A673 (cell line): Measurements from ENCODE around the gene CDADC1. TPM values are rescaled to one million over a fixed set of nuclear protein-coding genes. Genes with fewer than 3 reads are reported as not detected.

Source experiments
- BruUV-seq: library from RNA; stranded (reverse); fragments of 400-500 nt; replicated peaks from 2 replicates; lab custom pipeline; 2021; lab: Mats Ljungman, UMichigan
- CTCF ChIA-PET: fragments of 300-600 bp; sonication (Branson Sonifier 250); formaldehyde crosslinking; loops from one replicate; lab custom pipeline; 2022; ENCODE audit warnings: antibody characterized with exemption; lab: Charles Lee
- POLR2A ChIA-PET: fragments of 300-600 bp; sonication (Branson Sonifier 250); formaldehyde crosslinking; loops from one replicate; lab custom pipeline; 2022; ENCODE audit warnings: antibody characterized with exemption; ENCODE audit not compliant: low non-redundant PET; lab: Charles Lee
- DNase-seq: peaks from one replicate; pipeline ENCODE4 v3.0.0-alpha.2; 2015; ENCODE audit warnings: low spot score
- H3K27ac ChIP-seq: fragments of 200-600 bp; sonication (generic); 2 replicates; pipeline ENCODE4 v1.5.1; 2016; ENCODE audit warnings: mixed run types, low read depth, mild to moderate bottlenecking, mixed read lengths, antibody characterized with exemption, low read length; ENCODE audit not compliant: poor library complexity, severe bottlenecking
- H3K27me3 ChIP-seq: fragments of 200-600 bp; sonication (generic); replicated peaks from 2 replicates; pipeline ENCODE4 v1.6.1; 2017; ENCODE audit warnings: mixed run types, low read depth, mild to moderate bottlenecking, mixed read lengths, antibody characterized with exemption, low read length; ENCODE audit not compliant: insufficient read depth, poor library complexity
- H3K36me3 ChIP-seq: fragments of 200-600 bp; sonication (generic); 2 replicates; pipeline ENCODE4 v1.6.1; 2016; ENCODE audit warnings: mixed run types, mild to moderate bottlenecking, mixed read lengths, antibody characterized with exemption, low read length; ENCODE audit not compliant: insufficient read depth, poor library complexity, severe bottlenecking
- H3K4me1 ChIP-seq: fragments of 200-600 bp; sonication (generic); 2 replicates; pipeline ENCODE4 v1.6.1; 2017; ENCODE audit warnings: mixed run types, mild to moderate bottlenecking, mixed read lengths, antibody characterized with exemption, low read length; ENCODE audit not compliant: insufficient read depth, poor library complexity, severe bottlenecking
- H3K4me3 ChIP-seq: fragments of 200-600 bp; sonication (generic); 2 replicates; pipeline ENCODE4 v1.5.1; 2016; ENCODE audit warnings: low read depth, mixed run types, mild to moderate bottlenecking, mixed read lengths, low read length; ENCODE audit not compliant: poor library complexity, severe bottlenecking
- H3K9me3 ChIP-seq: fragments of 200-600 bp; sonication (generic); 2 replicates; pipeline ENCODE4 v1.6.1; 2016; ENCODE audit warnings: mixed run types, low read depth, mild to moderate bottlenecking, mixed read lengths, antibody characterized with exemption, low read length; ENCODE audit not compliant: poor library complexity, severe bottlenecking
- CTCF ChIP-seq: fragments of 300-800, 200-600 bp; sonication (generic); conservative IDR thresholded peaks from 2 replicates; pipeline ENCODE4 v1.5.1; 2017; ENCODE audit warnings: low read depth, mild to moderate bottlenecking, antibody characterized with exemption, low read length, moderate library complexity, mixed read lengths
- EZH2 ChIP-seq: fragments of 200-600 bp; sonication (generic); IDR thresholded peaks from 2 replicates; pipeline ENCODE4 v1.6.1; 2017; ENCODE audit warnings: borderline replicate concordance, low read depth, mild to moderate bottlenecking, mixed read lengths, antibody characterized with exemption, low read length; ENCODE audit not compliant: poor library complexity, severe bottlenecking
- intact Hi-C: fragments of 100-400 bp; cut with micrococcal nuclease; formaldehyde crosslinking; loops from one replicate; pipeline ENCODE4 v1.10.0; 2022; ENCODE audit not compliant: unreplicated experiment
- total RNA-seq: library from RNA; stranded (reverse); gene quantifications from 2 replicates; pipeline ENCODE4 v1.2.3, GENCODE V29; 2021

CDADC1 gene
- total RNA-seq, 1 experiment from 2014 or later: 19.2 TPM

GRCh38 chr13:49220036-49220855 lies 27.5 kb upstream of the CDADC1 start, which contains the start of gene MLNR:
Gene MLNR, plus strand, starts transcription at chr13:49220338. Its CDS starts 0 bp downstream, at chr13:49220338.
- H3K4me3 ChIP-seq: peak within 1 kb of the TSS; percentile 34
- CTCF ChIA-PET: no interaction called here
- DNase-seq: peak; percentile 56
- no peaks in the 10 kb centered on the region for H3K9me3 ChIP-seq
- no TSS peak for BruUV-seq
- peaks cover 2% of the 10 kb centered on the region for H3K4me1 ChIP-seq
- H3K27ac ChIP-seq: no peak within 1 kb of the TSS
- POLR2A ChIA-PET: no interaction called here
- TF ChIP-seq CTCF (0 out of 2 replicates have a peak, but pooled peaks have one; percentile 31), EZH2 (no peak)
- peaks cover 54% of the 10 kb centered on the region for H3K27me3 ChIP-seq
- H3K36me3 ChIP-seq: no peaks in the 10 kb centered on the region
- intact Hi-C loops: no loop called here

GRCh38 chr13:49220856-49221589 lies 26.7 kb upstream of the CDADC1 start:
- DNase-seq: no peak
- ChIA-PET POLR2A (no interaction called here), CTCF (no interaction called here)
- H3K36me3 ChIP-seq: no peaks in the 10 kb centered on the region
- peak overlapping the region; percentile 34 for H3K4me3 ChIP-seq
- no TSS peak for BruUV-seq
- no peaks in the 10 kb centered on the region for H3K9me3 ChIP-seq
- H3K27ac ChIP-seq: no peak overlapping the region
- peaks cover 56% of the 10 kb centered on the region for H3K27me3 ChIP-seq
- no peaks in the 10 kb centered on the region for H3K4me1 ChIP-seq
- intact Hi-C loops: no loop called here
- TF ChIP-seq CTCF (no peak), EZH2 (peak; percentile 83)

- no peak for DNase-seq
- Histone ChIP-seq H3K27ac (no peak overlapping the region), H3K4me3 (no peak overlapping the region), H3K9me3 (no peaks in the 10 kb centered on the region), H3K27me3 (peaks cover 56% of the 10 kb centered on the region), H3K4me1 (no peaks in the 10 kb centered on the region), H3K36me3 (no peaks in the 10 kb centered on the region)
- ChIA-PET POLR2A (no interaction called here), CTCF (no interaction called here)
- intact Hi-C loops: no loop called here
- BruUV-seq: no TSS peak
- TF ChIP-seq CTCF (no peak), EZH2 (no peak)
These were observed 26.1 kb upstream of the CDADC1 start for GRCh38 chr13:49221590-49221965.
